Stimulated activated CD8-positive, alpha-beta memory T cell treated with anti-CD3 and anti-CD28 coated beads, Interleukin-7, amount 100 ng/mL, for 1 hour (primary cell): ENCODE data around the gene LARGE1.
A peak's percentile ranks its signal among the peaks of the same experiment; 100 is the strongest.
"Not testable (repeated sequence)": the region's sequence is repeated elsewhere in the genome, so short reads cannot be mapped to it uniquely, and the experiment has no call there.

ENCODE experiments used
- DNase-seq, 2 donors: peaks; one replicate each; pipeline ENCODE4 v3.0.0-alpha.2; 2020; ENCODE audit warnings: low read depth in 2 of 2

LARGE1 gene

GRCh38 chr22:33597274-33597985 lies 322.8 kb downstream of the LARGE1 start:
- no peak for DNase-seq

GRCh38 chr22:33593818-33594217 lies 326.5 kb downstream of the LARGE1 start:
- DNase-seq = no peak

- DNase-seq = no peak
Measured at GRCh38 chr22:33591946-33592345, 328.3 kb downstream of the LARGE1 start.

- DNase-seq = no peak
Measured at GRCh38 chr22:33589297-33589696, 331.0 kb downstream of the LARGE1 start.

- DNase-seq = no peak
Measured at GRCh38 chr22:33588860-33589259, 331.4 kb downstream of the LARGE1 start.

- no peak for DNase-seq
Measured at GRCh38 chr22:33584152-33584551, 336.1 kb downstream of the LARGE1 start.

- DNase-seq = no peak
Measured at GRCh38 chr22:33582822-33583400, 337.4 kb downstream of the LARGE1 start.

- no peak for DNase-seq
Measured at GRCh38 chr22:33580310-33580709, 340.0 kb downstream of the LARGE1 start.

GRCh38 chr22:33579448-33580093 lies 340.7 kb downstream of the LARGE1 start:
- DNase-seq = peak in 1 of 2 donors; percentile 5

- no peak for DNase-seq
Measured at GRCh38 chr22:33578752-33579151, 341.5 kb downstream of the LARGE1 start.

- DNase-seq = no peak
Measured at GRCh38 chr22:33577862-33578411, 342.3 kb downstream of the LARGE1 start.

GRCh38 chr22:33576205-33576604 lies 344.1 kb downstream of the LARGE1 start:
- DNase-seq = no peak

GRCh38 chr22:33575771-33576170 lies 344.5 kb downstream of the LARGE1 start:
- no peak for DNase-seq

- DNase-seq = no peak
Measured at GRCh38 chr22:33575041-33575440, 345.2 kb downstream of the LARGE1 start.

- no peak for DNase-seq
Measured at GRCh38 chr22:33573479-33573878, 346.8 kb downstream of the LARGE1 start.

- DNase-seq = no peak
Measured at GRCh38 chr22:33572086-33572485, 348.2 kb downstream of the LARGE1 start.

- DNase-seq = no peak
Measured at GRCh38 chr22:33570110-33570509, 350.2 kb downstream of the LARGE1 start.

- no peak for DNase-seq
Measured at GRCh38 chr22:33569559-33569958, 350.7 kb downstream of the LARGE1 start.

- DNase-seq = no peak
Measured at GRCh38 chr22:33569018-33569417, 351.3 kb downstream of the LARGE1 start.

- not testable (repeated sequence) for DNase-seq
Measured at GRCh38 chr22:33566495-33566894, 353.8 kb downstream of the LARGE1 start.

- DNase-seq = no peak
Measured at GRCh38 chr22:33565580-33565995, 354.7 kb downstream of the LARGE1 start.

GRCh38 chr22:33564683-33565082 lies 355.6 kb downstream of the LARGE1 start:
- no peak for DNase-seq
